Activated T-cell treated with anti-CD3 and anti-CD28 coated beads, Interleukin-2, amount 50 U/mL, for 24 hours (primary cell): ENCODE measurements around the gene HCAR3.

ENCODE experiments used
- DNase-seq: peaks from one replicate; pipeline ENCODE4 v3.0.0-alpha.2; 2020
- H3K27ac Mint-ChIP-seq: 2 replicates; pipeline ENCODE4 v1.8.0; 2020; ENCODE audit warnings: mild to moderate bottlenecking, mixed read lengths
- H3K27me3 Mint-ChIP-seq: 2 replicates; pipeline ENCODE4 v1.8.0; 2020; ENCODE audit warnings: mixed read lengths
- H3K36me3 Mint-ChIP-seq: 2 replicates; pipeline ENCODE4 v1.8.0; 2020; ENCODE audit warnings: low read depth, mixed read lengths
- H3K4me1 Mint-ChIP-seq: 2 replicates; pipeline ENCODE4 v1.8.0; 2020; ENCODE audit warnings: low read depth, mixed read lengths
- H3K4me3 Mint-ChIP-seq: 2 replicates; pipeline ENCODE4 v1.8.0; 2020; ENCODE audit warnings: mild to moderate bottlenecking, moderate library complexity, mixed read lengths
- H3K9me3 Mint-ChIP-seq: 2 replicates; pipeline ENCODE4 v1.8.0; 2020; ENCODE audit warnings: mixed read lengths

The HCAR3 gene

GRCh38 chr12:122668268-122668667, 48.3 kb downstream of the HCAR3 start:
- H3K9me3 Mint-ChIP-seq, result no peaks in the 10 kb centered on the region
- H3K4me1 Mint-ChIP-seq, result no peaks in the 10 kb centered on the region
- no peaks in the 10 kb centered on the region for H3K36me3 Mint-ChIP-seq
- H3K27me3 Mint-ChIP-seq, result no peaks in the 10 kb centered on the region
- H3K27ac Mint-ChIP-seq, result no peak overlapping the region
- no peak for DNase-seq
- no peak overlapping the region for H3K4me3 Mint-ChIP-seq

- no peaks in the 10 kb centered on the region for H3K4me1 Mint-ChIP-seq
- no peaks in the 10 kb centered on the region for H3K36me3 Mint-ChIP-seq
- no peaks in the 10 kb centered on the region for H3K9me3 Mint-ChIP-seq
- DNase-seq, result no peak
- H3K27ac Mint-ChIP-seq, result no peak overlapping the region
- H3K4me3 Mint-ChIP-seq, result no peak overlapping the region
- H3K27me3 Mint-ChIP-seq, result no peaks in the 10 kb centered on the region
Observed at GRCh38 chr12:122665759-122666158, 50.9 kb downstream of the HCAR3 start.

- no peak for DNase-seq
- no peaks in the 10 kb centered on the region for H3K27me3 Mint-ChIP-seq
- H3K4me3 Mint-ChIP-seq, result no peak overlapping the region
Observed at GRCh38 chr12:122665349-122665748, 51.3 kb downstream of the HCAR3 start.

More at GRCh38 chr12:122665349-122665748, 51.3 kb downstream of the HCAR3 start:
- no peaks in the 10 kb centered on the region for H3K4me1 Mint-ChIP-seq
- no peaks in the 10 kb centered on the region for H3K9me3 Mint-ChIP-seq
- no peaks in the 10 kb centered on the region for H3K36me3 Mint-ChIP-seq
- H3K27ac Mint-ChIP-seq, result no peak overlapping the region
